ENCODE results near the gene PHACTR1.

The PHACTR1 gene

DNA sequence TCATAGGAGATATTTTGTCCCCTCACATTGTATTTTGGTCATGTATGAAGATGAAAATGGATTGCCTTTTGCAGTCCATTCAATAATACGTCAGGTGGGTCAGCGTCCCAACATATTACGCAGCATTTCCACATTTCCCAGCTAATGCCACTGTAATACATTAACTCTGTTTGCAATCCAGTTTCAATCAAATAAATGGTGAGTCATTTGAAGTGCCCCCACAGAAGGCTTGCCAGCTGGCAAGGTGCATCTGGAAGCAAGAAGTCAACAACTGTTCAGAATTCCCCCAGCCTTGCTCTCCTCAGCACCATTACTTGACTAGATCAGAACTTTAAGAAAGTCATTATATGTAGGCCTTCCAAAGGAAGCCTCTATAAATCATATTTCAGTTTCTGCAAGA, 50.4 kb downstream of the PHACTR1 start:
- DNase-seq (ENCODE audit: low read depth, low spot score) = no peak
- in situ Hi-C loops (cut with HindIII; ENCODE audit: low sequenced_read_pairs) = no loop called here
- no peak overlapping the region for H3K4me3 ChIP-seq (ENCODE audit: low read depth, low read length)
- TF ChIP-seq CTCF (IDR thresholded peaks at IDR 0.05; ENCODE audit: low read depth, low read length) = no peak

DNA sequence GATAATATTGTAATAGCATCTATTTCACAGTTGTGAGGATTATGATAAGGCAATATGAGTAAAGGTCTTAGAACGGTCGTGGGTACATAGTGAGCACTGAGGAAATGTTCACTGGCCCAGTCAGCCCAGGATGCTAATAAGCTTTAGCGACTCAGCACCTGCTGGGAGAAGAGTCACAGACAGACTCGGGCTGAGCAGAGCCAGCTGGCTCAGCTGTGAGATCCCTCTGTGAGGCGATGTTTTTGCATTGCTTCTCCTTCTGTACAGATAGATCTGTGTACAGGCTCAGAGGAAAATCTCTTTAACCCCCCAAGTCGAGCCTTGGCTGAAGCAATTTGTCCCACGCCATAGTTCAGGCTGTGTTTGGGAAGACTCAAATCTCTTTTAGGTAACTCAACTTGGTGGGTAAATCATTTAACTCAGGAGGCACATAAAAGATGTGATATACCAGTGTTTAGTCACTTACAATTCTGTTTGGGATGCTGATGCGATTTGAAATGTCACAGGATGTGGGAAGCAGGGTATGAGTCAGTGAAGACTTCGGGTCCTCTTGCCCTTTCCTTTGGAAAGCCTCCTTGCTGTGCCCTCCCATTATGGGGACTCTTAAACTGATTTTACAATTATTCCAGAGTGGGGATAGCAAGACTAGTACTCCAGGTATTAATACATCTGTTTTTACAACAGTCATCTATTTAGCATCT, 53.1 kb downstream of the PHACTR1 start:
- DNase-seq (ENCODE audit: low read depth, low spot score) = no peak
- in situ Hi-C loops (cut with HindIII; ENCODE audit: low sequenced_read_pairs) = no loop called here
- no peak overlapping the region for H3K4me3 ChIP-seq (ENCODE audit: low read depth, low read length)
- TF ChIP-seq CTCF (IDR thresholded peaks at IDR 0.05; ENCODE audit: low read depth, low read length) = no peak

- no peak overlapping the region for H3K4me3 ChIP-seq (ENCODE audit: low read depth, low read length)
- in situ Hi-C loops (cut with HindIII; ENCODE audit: low sequenced_read_pairs) = no loop called here
- TF ChIP-seq CTCF (IDR thresholded peaks at IDR 0.05; ENCODE audit: low read depth, low read length) = no peak
- DNase-seq (ENCODE audit: low read depth, low spot score) = no peak
These were observed 55.8 kb downstream of the PHACTR1 start for GRCh38 chr6:12772416-12772815.

GRCh38 chr6:12776291-12776690, 59.7 kb downstream of the PHACTR1 start:
- no peak for TF ChIP-seq CTCF (IDR thresholded peaks at IDR 0.05; ENCODE audit: low read depth, low read length)
- in situ Hi-C loops (cut with HindIII; ENCODE audit: low sequenced_read_pairs) = no loop called here
- no peak overlapping the region for H3K4me3 ChIP-seq (ENCODE audit: low read depth, low read length)
- no peak for DNase-seq (ENCODE audit: low read depth, low spot score)

- H3K4me3 ChIP-seq (ENCODE audit: low read depth, low read length) = no peak overlapping the region
- no peak for DNase-seq (ENCODE audit: low read depth, low spot score)
- TF ChIP-seq CTCF (IDR thresholded peaks at IDR 0.05; ENCODE audit: low read depth, low read length) = no peak
- in situ Hi-C loops (cut with HindIII; ENCODE audit: low sequenced_read_pairs) = no loop called here
These were observed 63.2 kb downstream of the PHACTR1 start for GRCh38 chr6:12779772-12780171.

- no peak for TF ChIP-seq CTCF (IDR thresholded peaks at IDR 0.05; ENCODE audit: low read depth, low read length)
- H3K4me3 ChIP-seq (ENCODE audit: low read depth, low read length) = no peak overlapping the region
- no peak for DNase-seq (ENCODE audit: low read depth, low spot score)
- in situ Hi-C loops (cut with HindIII; ENCODE audit: low sequenced_read_pairs) = no loop called here
These were observed 65.6 kb downstream of the PHACTR1 start for GRCh38 chr6:12782136-12782535.
